Skin of body (tissue), 2 donors: ENCODE measurements around the gene FHIP1A. TPM values are rescaled to one million over a fixed set of nuclear protein-coding genes. Genes with fewer than 3 reads are reported as not detected.
"Not testable (repeated sequence)": the region's sequence is repeated elsewhere in the genome, so short reads cannot be mapped to it uniquely, and the experiment has no call there.

Source experiments
- DNase-seq: peaks from one replicate; lab custom pipeline; 2025; lab: John Stamatoyannopoulos, UW
- total RNA-seq: library from RNA; depleted of rRNA; stranded (reverse); fragments of >200 nt; gene quantifications from one replicate; pipeline ENCODE4 v1.2.3, GENCODE V29; 2014

Gene FHIP1A
- 30.6 TPM for total RNA-seq

DNA sequence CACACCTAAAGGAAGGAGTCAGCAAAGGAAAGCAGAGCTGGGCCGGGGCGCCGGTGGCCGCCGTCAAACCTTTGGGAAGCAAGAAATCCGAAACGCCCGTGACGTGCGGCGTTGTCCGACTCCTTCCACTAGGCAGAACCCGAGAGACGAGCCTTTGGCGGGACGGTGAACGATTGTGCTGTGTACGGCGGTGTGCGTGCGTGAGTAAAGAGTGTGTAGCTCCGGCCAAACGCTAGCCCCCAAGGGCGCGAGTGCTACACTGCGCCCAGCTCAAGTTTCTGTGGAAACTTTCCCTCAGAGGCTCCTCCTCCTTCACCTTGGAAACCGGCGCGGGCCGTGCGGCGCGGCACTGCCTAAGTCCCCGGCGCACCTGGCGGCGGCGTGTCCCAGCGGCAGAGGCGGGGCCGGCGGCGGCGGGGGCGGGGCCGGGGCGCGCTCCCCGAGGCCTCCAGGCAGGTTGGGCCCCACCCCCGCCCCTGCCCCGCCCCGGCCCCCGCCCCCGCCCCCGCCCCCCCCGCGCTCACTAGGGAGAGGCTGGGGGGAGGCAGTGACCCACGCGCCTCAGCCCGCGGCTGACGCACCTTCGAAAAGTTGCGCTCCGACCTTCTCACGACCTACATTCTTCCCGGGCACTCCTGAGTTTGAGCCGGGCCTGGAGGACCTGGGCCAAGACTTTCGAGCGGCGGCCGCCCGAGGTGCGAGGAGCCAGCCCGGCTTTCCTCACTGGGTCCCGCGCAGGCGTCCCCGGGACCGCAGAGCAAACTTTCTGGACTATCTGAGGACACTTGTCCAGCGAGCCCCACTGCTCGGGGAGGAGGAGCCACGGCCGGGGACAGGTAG is at the start of gene FHIP1A:
Gene FHIP1A, plus strand, starts transcription at position 547 of the 840 bp plus-strand sequence. CDS start 157,084 bp downstream, outside the sequence.
- peak; percentile 56 for DNase-seq

DNA sequence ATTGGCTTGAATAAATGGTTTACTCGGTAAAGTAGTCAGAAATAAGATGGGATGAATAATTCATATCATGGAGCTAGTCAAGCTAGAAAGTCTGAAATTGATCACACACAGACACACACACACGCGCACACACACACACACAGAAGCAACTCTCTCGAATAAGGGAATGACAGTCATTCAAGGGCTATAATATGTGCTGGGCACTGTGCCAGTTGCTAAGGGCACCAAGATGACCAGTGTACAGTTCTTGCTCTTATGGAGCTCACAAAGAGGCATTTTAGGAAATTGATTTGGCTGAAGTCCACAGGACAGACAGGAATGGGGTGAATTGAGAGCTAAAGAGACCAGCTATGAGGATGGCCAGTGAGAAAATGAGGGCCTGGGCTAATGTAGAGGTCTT is 49.4 kb upstream of the FHIP1A start:
- no peak for DNase-seq

DNA sequence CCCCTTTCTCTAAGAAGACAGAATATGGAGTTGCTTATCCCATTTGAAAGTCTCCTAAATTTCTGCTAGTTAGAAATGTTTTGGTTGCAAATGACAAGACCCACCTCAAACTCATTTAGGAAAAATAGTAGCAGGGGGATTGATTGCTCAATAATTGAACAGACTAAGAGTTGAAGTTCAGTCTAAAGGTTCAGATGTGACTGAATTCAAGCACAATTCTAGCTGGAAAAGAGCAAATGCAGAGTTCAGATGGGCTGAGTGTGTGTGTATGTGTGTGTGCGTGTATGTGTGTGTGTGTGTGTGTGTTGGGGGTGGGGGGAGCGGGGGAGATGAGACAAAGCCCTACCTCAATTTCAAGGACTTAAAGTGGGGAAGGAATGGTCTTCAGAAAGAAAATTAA is 47.9 kb upstream of the FHIP1A start:
- DNase-seq, result no peak

DNA sequence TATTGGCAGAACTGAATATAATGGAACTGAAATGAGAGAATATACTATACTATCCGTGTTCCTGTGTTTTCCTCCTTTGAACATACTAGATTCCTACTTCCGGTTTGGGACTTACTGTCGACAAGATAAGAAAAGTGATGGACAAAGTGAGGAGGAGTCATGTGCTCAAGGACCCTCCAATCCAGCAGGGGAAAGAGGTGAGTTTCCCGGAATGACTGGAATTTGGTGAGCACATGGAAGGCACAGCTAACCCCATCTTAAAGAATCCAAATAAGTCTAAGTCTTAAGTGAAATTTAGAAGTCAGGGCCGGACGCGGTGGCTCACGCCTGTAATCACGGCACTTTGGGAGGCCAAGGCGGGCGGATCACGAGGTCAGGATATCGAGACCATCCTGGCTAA is 47.0 kb upstream of the FHIP1A start:
- no peak for DNase-seq

DNA sequence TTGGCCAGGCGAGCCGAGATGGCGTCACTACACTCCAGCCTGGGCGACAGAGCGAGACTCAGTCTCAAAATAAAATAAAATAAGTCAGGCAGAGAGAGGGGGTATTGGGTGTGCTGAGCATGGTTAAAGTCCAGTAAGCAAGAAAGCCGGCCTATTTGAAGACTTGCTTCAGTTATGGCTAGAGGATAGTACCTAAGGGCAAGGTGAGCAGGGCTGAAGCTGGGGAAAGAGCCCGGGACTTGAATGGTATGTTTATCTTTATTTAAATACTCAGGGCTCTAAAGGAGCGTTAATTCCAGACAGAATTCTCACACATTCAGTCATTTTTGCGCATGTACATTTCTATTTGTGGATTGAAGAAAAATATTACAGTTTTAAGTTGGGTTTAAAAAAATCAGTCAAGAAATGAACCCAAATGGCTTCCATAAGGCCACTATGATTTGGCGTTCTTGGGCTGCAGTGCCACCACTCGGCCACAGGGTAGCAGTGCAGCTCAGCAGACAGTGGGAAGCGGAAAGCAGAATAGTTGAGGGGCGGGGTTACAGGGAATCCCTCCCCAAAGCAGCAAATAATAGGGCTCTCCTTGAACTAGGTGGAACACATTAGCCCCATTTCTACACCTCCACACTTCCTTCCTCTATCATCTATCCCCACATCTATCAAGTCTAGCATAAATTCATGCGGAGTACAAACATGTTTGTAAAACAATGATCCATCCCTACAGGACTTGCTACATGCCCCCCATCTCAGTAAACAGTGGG is 46.4 kb upstream of the FHIP1A start:
- DNase-seq, result peak; percentile 75

DNA sequence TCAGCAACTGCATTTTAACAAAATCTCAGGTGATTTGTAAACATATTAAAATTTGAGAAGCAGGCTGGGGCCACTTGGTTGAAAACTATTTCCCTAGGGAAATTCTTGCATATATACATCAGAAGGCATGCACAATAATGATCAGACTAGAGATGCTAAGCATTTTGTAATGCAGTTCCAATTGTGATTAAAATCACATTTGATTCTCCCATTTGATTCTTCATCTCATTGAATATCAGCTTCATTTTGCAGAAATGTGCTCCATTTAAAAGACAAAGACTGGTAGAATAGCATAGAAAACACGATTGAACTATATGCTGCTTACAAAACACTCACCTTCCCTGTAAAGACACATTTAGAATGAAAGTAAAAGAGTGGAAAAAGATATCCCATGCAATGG is 32.4 kb upstream of the FHIP1A start:
- DNase-seq, result no peak

DNA sequence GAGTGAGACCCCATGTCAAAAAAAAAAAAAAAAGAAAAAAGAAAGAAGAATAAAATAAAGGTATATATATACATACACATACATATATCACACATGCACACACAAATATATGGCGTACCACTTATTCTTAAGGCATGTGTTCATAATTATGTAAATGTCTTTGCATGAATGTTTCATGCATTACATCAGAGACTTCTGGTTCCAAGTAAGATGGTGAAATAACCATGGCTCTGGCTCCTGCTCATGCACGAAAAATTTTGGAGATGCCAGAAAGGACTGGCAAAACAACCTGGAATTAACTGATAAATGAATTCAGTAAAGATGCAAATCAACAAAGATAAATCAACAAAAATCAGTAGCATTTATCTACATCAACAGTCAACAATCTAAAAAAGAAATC is 19.7 kb upstream of the FHIP1A start:
- DNase-seq, result no peak

DNA sequence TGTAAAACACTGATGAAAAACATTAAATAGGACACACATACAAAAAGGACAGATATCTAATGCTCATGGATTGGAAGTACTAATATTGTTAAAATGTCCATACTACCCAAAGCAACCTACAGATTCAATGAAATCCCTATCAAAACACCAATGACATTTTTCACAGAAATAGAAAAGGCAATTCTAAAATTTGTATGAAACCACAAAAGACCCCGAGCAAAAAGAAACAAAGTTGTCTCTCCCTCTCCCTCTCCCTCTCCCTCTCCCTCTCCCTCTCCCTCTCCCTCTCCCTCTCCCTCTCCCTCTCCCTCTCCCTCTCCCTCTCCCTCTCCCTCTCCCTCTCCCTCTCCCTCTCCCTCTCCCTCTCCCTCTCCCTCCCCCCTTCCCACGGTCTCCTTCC is 19.2 kb upstream of the FHIP1A start:
- DNase-seq, result not testable (repeated sequence)

DNA sequence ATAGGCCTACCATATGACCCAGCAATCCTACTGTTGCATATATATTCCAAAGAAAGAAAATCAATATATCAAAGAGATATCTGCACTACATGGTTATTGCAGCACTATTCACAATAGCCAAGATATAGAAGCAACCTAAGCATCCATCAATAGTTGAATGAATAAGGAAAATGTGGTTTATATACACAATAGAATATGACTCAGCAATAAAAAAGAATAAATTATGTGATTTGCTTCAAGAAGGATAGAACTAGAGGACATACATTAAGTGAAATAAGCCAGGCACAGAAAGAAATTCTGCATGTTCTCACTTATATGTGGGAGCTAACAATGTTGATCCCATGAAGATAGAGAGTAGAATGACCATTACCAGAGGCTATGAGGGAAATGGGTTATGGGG is 13.1 kb upstream of the FHIP1A start:
- no peak for DNase-seq

DNA sequence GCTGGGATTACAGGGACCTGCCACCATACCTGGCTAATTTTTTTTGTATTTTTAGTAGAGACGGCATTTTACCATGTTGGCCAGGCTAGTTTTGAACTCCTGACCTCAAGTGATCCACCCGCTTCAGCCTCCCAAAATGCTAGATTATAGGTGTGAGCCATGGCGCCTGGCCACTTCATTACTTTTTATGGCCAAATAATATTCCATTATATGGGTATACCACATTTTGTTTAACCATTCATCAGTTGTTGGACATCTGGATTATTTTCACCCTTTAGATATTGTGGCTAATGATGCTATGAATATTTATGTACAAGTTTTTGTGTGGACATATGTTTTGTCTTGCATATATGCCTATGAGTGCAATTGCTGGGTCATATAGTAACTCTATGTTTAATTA is 8.6 kb upstream of the FHIP1A start:
- DNase-seq, result no peak

DNA sequence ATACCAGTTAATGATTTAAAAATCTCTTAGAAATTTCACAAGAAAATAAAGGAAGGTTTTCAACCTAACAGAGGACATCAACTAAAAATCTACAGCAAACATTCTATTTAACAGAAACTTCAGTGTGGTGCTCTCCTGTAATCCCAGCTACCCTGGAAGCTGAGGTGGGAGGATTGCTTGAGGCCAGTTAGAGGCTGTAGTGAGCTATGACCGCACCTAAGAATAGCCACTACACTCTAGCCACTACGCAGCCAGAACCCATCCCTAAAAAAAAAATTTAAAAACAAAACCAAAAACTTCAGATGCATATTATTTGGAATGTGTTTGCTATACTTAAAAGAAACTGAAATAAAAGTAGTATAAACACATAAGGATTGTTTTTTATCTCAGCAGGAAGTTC is 7.2 kb upstream of the FHIP1A start:
- DNase-seq, result no peak

DNA sequence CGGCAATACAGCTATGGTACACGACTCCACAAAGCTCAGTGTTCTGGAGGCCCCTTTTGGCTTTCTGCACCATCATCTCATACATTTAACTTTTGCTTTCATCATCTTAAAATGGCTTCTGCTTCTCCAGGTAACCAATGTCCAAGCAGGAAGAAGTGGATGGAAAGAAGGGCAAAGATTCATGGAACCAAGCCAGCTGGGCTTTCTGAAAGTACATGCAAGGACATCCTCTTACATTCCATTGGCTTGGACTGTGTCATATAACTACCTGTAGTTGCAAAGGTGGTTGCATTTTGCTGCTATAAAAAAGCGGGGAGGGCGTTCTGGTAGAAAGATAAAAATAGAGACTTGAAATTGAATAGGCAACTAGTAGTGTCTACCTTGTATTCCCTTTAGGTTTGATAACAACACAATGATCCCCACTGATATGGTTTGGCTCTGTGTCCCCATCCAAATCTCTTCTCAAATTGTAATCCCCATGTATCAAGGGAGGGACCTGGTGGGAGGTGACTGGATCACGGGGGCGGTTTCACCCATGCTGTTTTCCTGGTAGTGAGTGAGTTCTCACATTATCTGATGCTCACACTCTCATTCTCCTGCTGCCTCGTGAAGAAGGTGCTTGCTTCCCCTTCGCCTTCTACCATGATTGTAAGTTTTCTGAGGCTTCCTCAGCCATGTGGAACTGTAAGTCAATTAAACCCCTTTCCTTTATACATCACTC is 6.7 kb upstream of the FHIP1A start:
- no peak for DNase-seq

DNA sequence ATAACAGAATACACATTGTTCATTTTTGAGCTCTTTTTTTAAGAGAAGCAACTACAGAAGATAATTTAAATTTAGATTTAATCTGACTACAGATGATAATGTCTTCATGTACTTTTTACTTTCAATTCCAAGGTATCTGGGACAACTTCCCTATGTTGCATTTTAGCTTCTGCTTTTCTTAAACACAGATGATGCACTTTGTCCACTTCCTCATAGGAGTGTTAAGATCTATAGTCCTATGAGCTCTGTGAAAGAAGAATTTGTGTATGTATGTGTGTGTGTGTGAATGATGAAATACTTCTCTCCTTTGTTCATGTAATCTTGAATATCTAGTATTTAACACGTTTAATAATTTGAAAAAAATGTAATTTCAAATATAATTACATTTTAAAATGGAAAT is 5.3 kb upstream of the FHIP1A start:
- DNase-seq, result no peak

DNA sequence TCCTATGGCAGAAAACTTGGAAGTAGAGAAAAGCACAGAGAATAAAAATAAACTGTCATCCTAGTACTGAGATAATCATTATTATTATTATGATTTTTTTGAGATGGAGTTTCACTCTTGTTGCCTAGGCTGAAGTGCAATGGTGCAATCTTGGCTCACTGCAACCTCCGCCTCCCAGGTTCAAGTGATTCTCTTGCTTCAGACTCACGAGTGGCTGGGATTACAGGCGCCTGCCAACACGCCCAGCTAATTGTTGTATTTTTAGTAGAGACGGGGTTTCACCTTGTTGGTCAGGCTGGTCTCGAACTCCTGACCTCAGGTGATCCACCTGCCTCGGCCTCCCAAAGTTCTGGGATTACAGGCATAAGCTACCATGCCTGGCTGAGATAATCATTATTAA is 4.2 kb upstream of the FHIP1A start:
- DNase-seq, result not testable (repeated sequence)

DNA sequence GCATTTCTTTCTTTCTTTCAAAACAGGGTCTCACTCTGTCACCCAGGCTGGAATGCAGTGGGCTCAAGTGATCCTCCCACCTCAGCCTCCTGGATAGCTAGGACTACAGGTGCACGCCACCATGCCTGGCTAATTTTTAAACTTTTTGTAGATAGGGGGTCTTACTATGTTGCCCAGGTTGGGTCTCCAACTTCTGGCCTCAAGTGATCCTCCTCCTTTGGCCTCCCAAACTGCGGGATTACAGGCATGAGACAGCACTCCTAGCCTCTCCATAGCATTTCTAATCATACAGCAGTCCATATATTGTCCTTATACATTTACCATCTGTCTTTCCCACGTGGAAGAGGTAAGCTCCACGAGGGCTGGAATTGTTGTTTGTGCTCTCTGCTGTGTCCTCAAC is 2.0 kb upstream of the FHIP1A start:
- no peak for DNase-seq

DNA sequence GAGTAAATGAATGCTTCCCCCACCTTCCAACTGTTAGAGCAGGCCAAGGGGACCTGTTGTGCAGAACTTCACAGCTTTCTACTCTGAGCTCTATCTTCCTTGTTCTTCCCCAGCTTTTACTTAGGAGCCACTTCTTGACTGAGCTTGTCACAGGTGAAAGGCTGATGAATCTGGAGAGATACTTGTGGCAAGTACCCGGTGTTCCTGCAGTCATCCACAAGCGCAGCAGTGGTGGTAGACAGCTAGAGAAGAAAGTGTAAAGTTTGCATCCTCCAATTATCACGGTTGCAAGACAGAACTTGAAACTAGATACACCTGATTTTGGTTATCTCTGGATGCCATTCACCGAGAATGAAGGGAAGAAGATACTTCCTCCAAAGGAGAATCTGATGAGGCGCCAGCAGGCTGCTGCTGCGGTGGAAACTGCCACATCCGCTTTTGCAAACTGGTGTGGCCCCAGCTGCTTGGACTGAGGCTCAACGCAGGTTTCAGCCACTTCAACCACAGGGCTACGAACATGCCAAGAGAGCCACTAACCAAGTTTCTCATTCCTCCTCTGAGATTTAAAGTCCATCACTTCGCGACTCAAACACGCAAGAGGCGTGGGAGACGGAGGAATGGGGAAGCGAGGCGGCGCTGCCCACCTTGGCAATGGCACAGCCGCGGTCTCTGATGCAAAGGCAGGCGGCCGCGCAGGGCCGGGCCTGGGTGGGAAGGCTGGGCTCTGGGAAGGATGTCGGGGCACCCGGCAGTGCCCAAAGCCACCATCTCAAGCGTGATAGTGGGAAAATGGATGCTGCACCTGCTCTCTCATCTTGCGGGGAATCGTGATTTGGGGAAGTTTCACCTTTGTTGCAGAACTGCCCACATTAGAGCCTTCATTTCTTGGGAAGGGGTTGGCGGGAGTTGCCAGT is 1.3 kb upstream of the FHIP1A start:
- DNase-seq, result peak; percentile 1

DNA sequence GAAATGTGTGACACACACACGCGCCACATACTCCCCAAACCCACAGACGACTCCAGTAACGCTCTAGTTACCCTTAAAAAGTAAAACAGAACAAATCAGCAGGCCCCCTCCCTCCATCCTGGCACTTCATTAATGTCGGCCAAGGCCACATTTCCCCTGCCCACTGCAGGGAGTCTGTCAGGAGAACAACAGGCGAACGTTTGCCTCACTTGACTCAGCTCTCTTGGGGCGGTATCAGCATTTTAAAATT is 671 bp upstream of the FHIP1A start:
- no peak for DNase-seq

DNA sequence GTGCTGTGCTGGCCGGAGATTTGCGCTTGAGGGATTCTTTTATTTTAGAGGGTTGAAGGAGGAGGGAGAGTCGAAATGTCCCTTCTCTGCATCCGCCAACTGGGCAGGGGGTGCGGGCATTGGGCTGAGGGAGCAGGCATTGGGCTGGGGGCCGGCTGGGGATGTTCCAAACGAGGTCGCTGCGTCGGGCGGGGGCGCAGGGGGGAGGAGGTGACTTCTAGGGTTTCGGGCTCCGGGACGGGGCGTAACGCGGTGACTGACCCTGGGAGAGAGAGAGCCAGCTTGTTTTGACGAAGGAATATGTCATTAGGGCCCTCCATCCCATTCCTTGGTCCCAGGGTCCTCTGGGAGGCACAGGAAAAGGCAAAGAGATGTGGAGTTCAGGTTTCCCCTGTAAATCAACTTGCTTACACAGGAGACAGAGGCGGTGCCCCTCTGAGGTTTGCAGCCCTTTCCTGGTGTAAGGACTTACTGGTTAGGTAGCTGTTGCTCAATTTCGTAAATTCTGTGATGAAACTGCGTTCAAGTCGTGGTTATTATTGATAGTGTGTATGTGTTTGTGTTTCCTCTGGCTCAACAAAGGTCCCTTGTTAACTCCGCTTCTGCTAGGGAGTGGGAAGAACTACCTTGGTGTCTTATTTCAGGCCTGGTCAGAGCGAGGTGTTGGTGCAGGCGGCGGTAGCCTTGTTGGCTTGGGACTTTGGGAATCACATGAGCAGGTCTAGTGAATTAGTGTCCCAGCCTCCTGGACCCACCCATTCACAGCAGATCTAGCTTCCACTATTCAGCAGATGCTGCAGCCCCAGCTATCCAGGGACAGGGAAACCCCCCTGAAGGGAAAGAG is 716 bp downstream of the FHIP1A start:
- no peak for DNase-seq

DNA sequence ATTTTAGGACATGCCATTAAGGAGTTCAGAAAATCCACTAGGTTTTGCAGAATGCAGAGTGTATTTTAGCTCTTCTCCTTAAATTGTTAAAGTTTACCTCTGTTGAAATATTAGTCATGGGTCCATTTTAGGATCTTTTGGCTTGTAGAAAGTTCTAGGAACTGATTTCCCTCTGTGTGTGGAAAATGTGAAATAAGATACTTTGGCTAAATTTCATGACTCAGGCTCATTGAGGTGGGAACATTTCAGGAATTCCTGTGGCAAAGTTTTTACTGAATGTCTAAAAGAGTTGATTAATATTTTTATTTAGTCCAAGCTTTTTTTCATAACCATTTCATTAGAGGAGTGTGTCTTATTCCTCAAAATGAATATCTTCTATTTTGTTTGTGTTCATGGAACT is 7.0 kb downstream of the FHIP1A start:
- DNase-seq, result no peak

DNA sequence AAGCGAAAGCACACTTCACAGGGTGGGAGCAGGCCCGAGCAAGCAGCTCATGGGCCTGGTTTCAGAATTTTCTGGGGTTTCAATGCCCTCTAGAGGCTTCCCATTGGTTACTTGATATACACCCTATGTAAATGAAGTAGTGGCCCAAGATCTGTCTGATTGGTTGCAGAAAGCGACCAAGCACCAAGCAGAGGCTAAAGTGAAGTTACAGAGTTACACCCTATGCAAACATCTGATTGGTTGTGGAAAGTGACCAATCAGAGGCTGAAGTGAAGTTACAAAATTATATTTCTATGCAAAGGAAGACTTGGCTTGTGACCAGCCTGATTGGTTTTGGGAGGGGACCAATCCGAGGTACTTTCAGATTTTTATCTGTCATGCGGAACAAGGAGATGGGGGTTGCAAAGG is 8.2 kb downstream of the FHIP1A start:
- no peak for DNase-seq
